ENCODE data around the gene CYP8B1.
A peak's percentile ranks its signal among the peaks of the same experiment; 100 is the strongest.

The CYP8B1 gene

GRCh38 chr3:42853739-42854302 lies 21.9 kb downstream of the CYP8B1 start:
- TF ChIP-seq GATA1 (IDR thresholded peaks at IDR 0.05; ENCODE audit: low read depth, low read length) (no peak), POLR2A (IDR thresholded peaks at IDR 0.05; ENCODE audit: low read length) (no peak)
- no peak for DNase-seq

GRCh38 chr3:42853056-42853455 lies 22.6 kb downstream of the CYP8B1 start:
- no peak for DNase-seq
- TF ChIP-seq POLR2A (IDR thresholded peaks at IDR 0.05; ENCODE audit: low read length) (no peak), GATA1 (IDR thresholded peaks at IDR 0.05; ENCODE audit: low read depth, low read length) (no peak)

GRCh38 chr3:42852441-42852840 lies 23.2 kb downstream of the CYP8B1 start:
- DNase-seq: peak; percentile 90 to 96
- TF ChIP-seq POLR2A (IDR thresholded peaks at IDR 0.05; ENCODE audit: low read length) (peak; percentile 66), GATA1 (IDR thresholded peaks at IDR 0.05; ENCODE audit: low read depth, low read length) (peak; percentile 41)

DNA sequence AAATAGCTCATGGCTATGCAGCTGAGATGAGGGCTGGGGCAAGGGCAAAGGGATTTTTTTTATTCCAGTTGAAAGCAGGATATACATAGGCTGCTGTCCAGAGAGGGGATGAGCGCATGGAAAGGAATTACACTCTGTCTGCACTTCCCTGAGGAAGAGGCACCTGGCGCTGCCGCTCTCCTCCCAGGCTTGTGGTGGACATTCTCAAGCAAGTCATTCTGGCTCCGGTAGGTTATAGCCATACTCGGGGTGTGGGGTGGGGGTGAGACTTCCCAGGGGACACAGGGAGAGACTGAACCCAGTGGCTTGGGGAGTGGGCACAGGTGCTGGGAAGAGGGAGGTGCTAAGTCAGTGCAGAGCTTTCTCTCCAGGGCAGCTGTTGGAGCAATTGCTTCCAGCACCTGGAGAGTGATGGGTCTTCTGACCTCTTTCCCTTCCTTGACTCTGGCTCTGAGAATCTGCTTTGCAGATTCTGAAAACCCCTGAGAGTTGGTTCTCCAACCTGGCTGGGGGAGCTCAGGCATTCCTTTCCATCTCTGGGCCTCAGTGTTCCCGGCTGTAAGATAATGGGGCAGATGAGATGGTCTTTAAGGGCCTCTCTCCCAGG lies 24.3 kb downstream of the CYP8B1 start:
- no peak for DNase-seq
- TF ChIP-seq POLR2A (IDR thresholded peaks at IDR 0.05; ENCODE audit: low read length): no peak
- TF ChIP-seq GATA1 (IDR thresholded peaks at IDR 0.05; ENCODE audit: low read depth, low read length): no peak

- DNase-seq: no peak
- TF ChIP-seq POLR2A (IDR thresholded peaks at IDR 0.05; ENCODE audit: low read length): no peak
Observed at GRCh38 chr3:42850263-42850662, 25.4 kb downstream of the CYP8B1 start.

DNA sequence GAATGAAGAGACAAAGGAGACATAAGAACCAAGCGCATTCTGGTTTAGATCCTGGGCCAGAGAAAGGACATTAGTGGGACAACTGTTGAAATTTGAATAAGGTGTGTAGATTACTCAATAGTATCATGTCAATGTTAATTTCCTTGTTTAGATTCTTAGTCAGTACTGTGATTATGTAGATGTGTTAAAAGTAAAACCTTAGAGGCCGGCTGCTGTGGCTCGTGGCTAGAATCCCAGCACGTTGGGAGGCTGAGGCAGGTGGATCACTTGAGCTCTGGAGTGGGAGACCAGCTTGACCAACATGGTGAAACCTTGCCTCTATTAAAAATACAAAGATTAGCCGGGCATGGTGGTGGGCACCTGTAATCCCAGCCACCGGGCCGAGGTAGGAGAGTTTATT lies 26.7 kb downstream of the CYP8B1 start:
- no peak for TF ChIP-seq GATA1 (IDR thresholded peaks at IDR 0.05; ENCODE audit: low read depth, low read length)
- no peak for DNase-seq

DNA sequence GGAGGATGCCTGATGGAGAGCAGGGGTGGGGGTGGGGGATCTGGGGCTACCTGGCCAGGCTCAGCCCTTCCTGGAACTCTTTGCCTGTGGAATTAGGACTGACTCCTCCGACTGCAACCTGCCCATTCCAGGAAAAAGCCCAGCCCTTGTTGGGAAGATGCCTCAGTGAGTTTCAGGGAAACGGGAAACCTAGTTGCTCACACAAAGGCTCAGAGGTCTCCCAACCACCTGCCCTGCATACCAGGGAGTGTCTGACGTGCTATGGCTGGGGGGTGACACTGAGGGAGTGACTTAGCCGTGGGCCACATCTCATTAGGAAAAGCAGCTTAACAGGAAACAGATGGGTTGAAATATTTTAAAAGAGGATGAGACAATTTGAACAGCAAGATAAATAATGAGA lies 27.9 kb downstream of the CYP8B1 start:
- no peak for DNase-seq
- TF ChIP-seq GATA1 (IDR thresholded peaks at IDR 0.05; ENCODE audit: low read depth, low read length): no peak
- no peak for TF ChIP-seq POLR2A (IDR thresholded peaks at IDR 0.05; ENCODE audit: low read length)

DNA sequence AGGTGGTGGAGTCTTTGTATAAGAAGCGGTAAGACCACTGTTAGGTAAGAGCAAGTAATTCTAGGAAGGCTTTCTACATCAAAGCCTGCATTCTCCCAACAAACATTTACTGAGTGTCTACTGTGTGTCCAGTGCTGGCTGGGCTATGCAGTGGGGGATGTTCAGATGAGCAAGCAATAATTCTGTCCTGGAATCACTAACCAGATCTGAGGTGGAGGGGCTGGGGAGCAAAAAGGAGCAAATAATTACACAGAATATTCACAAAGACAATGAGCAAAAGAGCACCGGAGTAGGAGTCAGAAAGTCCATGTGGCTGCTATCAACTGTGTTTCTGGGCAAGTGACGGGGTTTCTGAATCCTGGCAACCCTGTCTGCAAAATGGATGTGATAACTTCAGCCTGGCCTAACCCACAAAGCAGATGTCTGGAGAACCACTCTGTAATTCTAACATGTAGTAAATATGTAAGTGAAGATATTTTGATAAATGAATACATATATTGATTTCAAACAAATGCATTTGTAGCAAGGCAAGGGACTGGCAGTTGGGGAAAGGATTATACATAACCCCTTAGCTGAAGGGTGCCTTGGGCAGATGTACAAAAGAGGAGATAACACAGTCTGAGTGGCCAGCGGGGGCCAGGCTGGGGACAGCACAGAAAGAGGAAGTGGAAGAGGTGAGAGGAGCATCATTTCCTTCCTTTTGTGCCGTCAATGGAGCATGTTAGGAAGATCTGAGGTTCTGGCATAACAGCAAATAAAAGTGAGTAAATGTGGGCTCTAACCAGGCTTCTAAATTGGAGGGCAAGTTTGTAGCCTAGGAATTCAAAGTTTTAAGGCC lies 28.8 kb downstream of the CYP8B1 start:
- no peak for TF ChIP-seq GATA1 (IDR thresholded peaks at IDR 0.05; ENCODE audit: low read depth, low read length)
- no peak for TF ChIP-seq POLR2A (IDR thresholded peaks at IDR 0.05; ENCODE audit: low read length)
- DNase-seq: peak; percentile 56 to 61

DNA sequence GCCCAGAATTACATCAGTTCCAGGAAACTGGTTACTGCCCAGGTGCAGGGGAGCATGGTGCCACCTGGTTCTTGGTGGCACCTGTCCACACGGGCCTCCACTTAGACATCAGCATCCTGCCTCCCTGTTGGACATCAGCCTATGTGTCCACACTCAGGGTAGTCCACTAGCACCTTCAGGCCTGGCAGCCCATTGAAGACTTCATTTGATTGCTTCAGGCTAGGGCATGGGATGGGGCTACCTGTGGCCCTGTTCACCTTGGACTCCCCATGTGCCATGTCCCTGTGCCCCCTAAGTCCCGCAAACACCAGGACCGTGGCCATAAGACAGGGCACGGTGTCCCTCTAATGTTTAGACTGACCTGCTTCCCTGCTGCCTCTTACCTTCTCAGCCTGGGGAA lies 30.9 kb downstream of the CYP8B1 start:
- no peak for DNase-seq
- TF ChIP-seq GATA1 (IDR thresholded peaks at IDR 0.05; ENCODE audit: low read depth, low read length) (no peak), POLR2A (IDR thresholded peaks at IDR 0.05; ENCODE audit: low read length) (no peak)

DNA sequence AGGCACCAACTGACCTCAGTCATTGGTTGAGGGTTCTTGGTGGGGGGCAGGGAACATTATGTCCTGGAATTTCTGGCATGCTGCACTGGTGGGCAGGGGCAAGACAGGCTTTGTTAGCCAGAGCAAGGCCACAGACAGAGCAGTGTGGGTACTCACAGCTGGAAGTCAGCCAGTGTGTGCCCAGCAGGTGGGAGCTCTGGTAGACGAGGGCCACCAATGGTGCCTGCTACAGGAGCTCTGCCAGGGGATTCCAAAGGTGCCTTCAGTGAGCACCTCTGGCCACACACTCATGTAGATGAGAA lies 31.3 kb downstream of the CYP8B1 start:
- no peak for TF ChIP-seq POLR2A (IDR thresholded peaks at IDR 0.05; ENCODE audit: low read length)
- no peak for TF ChIP-seq GATA1 (IDR thresholded peaks at IDR 0.05; ENCODE audit: low read depth, low read length)
- no peak for DNase-seq

DNA sequence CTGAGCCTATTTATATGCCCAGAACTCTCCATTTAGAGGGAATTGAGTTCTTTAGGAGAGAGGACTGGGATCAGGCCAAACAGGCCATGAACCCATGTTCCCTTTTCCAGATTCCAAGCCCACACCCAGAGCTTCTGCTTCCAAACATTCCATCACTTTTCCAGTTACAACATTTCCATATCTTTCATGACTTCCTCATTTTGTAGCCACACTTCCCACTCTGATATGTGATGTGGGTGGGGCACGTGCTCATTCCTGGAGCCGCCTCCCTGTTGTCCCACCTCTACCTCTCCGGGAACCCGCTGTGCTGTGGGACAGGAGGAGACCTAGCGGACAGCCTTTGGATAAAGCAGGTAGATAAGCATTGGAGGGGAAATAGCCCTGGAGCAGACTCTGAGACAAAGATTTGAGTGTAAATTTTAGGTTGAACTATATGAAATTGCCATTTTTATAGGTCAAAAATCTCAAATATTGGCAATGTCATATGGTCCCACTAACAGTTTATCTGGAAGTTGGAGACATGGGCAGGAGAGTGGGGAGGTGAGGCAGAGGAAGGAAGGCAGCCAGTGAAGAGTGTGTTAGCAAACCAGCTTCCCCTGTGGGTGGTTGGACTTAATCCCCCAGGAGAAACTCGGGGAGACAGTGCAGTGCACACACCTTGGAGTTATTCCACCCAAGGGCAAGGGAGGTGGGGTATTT lies 31.8 kb downstream of the CYP8B1 start:
- DNase-seq: no peak
- TF ChIP-seq POLR2A (IDR thresholded peaks at IDR 0.05; ENCODE audit: low read length) (no peak), GATA1 (IDR thresholded peaks at IDR 0.05; ENCODE audit: low read depth, low read length) (no peak)

DNA sequence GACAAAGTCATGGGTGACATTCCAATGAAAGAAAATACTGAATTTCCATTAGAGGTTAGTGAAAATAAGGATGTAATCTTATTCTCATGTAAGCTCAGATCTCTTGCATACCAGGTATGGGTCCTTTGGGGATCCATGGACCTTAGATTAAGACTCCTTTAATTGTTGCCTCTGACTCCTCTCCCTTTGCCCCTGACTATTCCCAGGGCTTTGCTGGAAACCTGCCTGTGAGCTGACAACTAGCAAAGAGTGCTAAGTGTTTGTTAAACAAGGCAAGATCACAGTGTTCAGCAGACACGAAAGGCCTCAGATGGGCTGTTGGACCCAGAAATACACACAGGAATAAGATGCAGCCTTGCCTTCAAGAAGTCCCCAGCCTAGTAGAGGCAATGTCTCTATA lies 34.3 kb downstream of the CYP8B1 start:
- TF ChIP-seq POLR2A (IDR thresholded peaks at IDR 0.05; ENCODE audit: low read length) (no peak), GATA1 (IDR thresholded peaks at IDR 0.05; ENCODE audit: low read depth, low read length) (no peak)
- DNase-seq: no peak

DNA sequence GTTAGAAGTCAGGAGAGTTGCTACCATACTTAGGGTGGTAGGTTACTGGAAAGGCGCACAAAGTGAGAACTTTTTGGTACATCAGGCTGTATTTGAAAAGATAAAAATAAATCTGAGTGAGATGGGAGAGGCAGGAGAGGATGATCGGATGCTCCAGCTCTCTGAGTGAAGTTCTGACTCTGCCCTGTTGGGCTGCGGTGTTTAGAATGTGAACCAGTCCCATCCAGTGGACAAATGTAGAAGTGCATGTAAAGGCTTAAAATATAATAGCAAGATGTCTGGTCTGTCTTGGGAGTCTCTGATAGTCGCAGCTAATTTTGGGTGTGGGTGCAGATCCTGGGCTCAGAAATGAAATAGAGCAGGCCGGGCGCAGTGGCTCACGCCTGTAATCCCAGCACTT lies 36.1 kb downstream of the CYP8B1 start:
- peak; percentile 86 to 87 for DNase-seq
- TF ChIP-seq POLR2A (IDR thresholded peaks at IDR 0.05; ENCODE audit: low read length) (no peak), GATA1 (IDR thresholded peaks at IDR 0.05; ENCODE audit: low read depth, low read length) (no peak)

DNA sequence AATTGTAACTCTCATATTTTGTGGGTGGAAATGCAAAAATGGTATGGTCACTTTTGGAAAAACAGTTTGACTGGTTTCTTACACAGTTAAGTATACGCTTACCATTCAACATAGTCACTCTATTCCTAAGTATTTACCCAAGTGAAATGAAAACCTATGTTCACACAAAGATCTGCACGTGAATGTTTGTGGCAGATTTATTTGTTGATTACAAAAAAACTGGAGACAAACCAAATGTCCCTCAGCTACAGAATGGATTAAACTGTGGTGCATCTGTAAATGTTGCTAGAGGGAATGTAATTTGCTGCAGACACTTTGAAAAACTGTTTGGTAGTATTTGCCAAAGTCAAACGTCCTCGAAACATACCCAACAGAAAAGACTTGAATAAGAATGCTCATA lies 37.1 kb downstream of the CYP8B1 start:
- DNase-seq: no peak
- TF ChIP-seq GATA1 (IDR thresholded peaks at IDR 0.05; ENCODE audit: low read depth, low read length) (no peak), POLR2A (IDR thresholded peaks at IDR 0.05; ENCODE audit: low read length) (no peak)
